Transverse colon (tissue), 4 donors: ENCODE data around the gene CRYGS. TPM values are rescaled to one million over a fixed set of nuclear protein-coding genes. Genes with fewer than 3 reads are reported as not detected.

ENCODE experiments used
- DNase-seq: peaks from one replicate; pipeline ENCODE4 v3.0.0-alpha.2; 2019
- H3K27ac ChIP-seq, 4 donors: fragments of 200-600 bp; sonication (generic); 2 replicates each; pipeline ENCODE4 v1.5.1; 2016 to 2018; ENCODE audit warnings: inconsistent platforms in 4 of 4
- H3K27me3 ChIP-seq: fragments of 200-600 bp; sonication (generic); 2 replicates; pipeline ENCODE4 v1.5.1; 2017; ENCODE audit warnings: inconsistent platforms
- H3K36me3 ChIP-seq, 4 donors: fragments of 200-600 bp; sonication (generic); 2 replicates each; pipeline ENCODE4 v1.5.1; 2017 to 2019; ENCODE audit warnings: inconsistent platforms in 4 of 4
- H3K4me1 ChIP-seq, 4 donors: fragments of 200-600 bp; sonication (generic); 2 replicates each; pipeline ENCODE4 v1.5.1; 2017 to 2020; ENCODE audit warnings: inconsistent platforms in 4 of 4
- H3K4me3 ChIP-seq, 4 donors: fragments of 200-600 bp; sonication (generic); 1 replicate in 1 of 4; 2 replicates in 3 of 4; pipeline versions ENCODE4 v1.5.1 to v1.6.1; 2017 to 2019; ENCODE audit warnings: inconsistent platforms in 4 of 4
- H3K9me3 ChIP-seq, 2 donors: fragments of 200-600 bp; sonication (generic); 2 replicates each; pipeline ENCODE4 v1.5.1; 2017 to 2019; ENCODE audit warnings: inconsistent platforms in 2 of 2
- CTCF ChIP-seq, 5 experiments: fragments of 200-600 bp in 3 of 5; fragments of 450-650 bp in 2 of 5; sonication (generic) in 3 of 5; IDR thresholded peaks; 1 replicate in 2 of 5; 2 replicates in 3 of 5; pipeline ENCODE4 v1.5.1; 2016 to 2017; ENCODE audit warnings: antibody characterized with exemption in 5 of 5, inconsistent platforms in 3 of 5, mild to moderate bottlenecking in 2 of 5, moderate library complexity in 1 of 5
- EP300 ChIP-seq: sonication (generic); formaldehyde crosslinking; IDR thresholded peaks from one replicate; pipeline ENCODE4 v1.6.1; 2017; ENCODE audit warnings: antibody characterized with exemption, low read depth
- POLR2A ChIP-seq: fragments of 450-650 bp; IDR thresholded peaks from one replicate; pipeline ENCODE4 v1.6.1; 2016; ENCODE audit warnings: antibody characterized with exemption, mild to moderate bottlenecking, moderate library complexity
- POLR2AphosphoS5 ChIP-seq, 3 donors: sonication (generic); formaldehyde crosslinking; IDR thresholded peaks; one replicate each; pipeline ENCODE4 v1.6.1; 2016; ENCODE audit warnings: antibody characterized with exemption in 3 of 3
- WGBS, 2 donors: methylation state at CpG; one replicate each; pipeline ENCODE4 v1.1.5; 2018; ENCODE audit warnings: low coverage in 1 of 2; 5-methylcytosine and 5-hydroxymethylcytosine counted together
- in situ Hi-C, 4 donors: fragments of 200-750 bp; cut with MboI; loops; one replicate each; pipeline versions ENCODE4 v1.15.0 to v1.15.1; 2017; ENCODE audit warnings: low sequenced_read_pairs in 3 of 4, low pct_ligation_motif_present in 1 of 4, low pct_unique_long_range_greater_than_20kb in 1 of 4
- intact Hi-C: fragments of 100-400 bp; cut with DNase I; formaldehyde crosslinking; loops from one replicate; pipeline ENCODE4 v1.15.1; 2023; ENCODE audit warnings: low total_unique reads
- total RNA-seq, 4 donors: library from RNA; depleted of rRNA; stranded (reverse); fragments of >200 nt; gene quantifications; one replicate each; pipeline ENCODE4 v1.1.0, GENCODE V29; 2016

CRYGS gene
- total RNA-seq: 10 to 100 TPM in 1 of 4 donors, 1 to 10 TPM in 2, not detected in 1; 2.2 to 60.7 (median 4.4) TPM

DNA sequence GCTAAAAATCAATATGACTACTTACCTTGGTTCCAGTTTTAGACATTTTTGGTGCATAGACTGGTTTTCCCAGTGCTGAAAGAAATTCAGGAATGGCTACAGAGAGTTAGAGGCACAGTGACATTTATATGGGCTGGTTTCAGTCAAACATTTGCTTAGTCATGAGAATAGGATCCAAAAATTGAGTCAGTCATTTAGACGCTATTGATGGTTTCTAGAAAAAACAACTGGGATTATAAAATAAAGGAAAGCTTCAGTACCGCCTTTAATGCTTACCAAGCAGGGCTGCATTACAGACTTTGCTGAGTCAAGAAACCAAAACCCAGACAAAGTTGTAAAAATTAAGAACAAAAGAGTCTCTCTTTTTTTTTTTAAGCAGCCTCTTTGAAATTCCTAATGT, at the start of gene CRYGS:
TSS of gene CRYGS (minus strand) at position 100 of the 400 bp plus-strand sequence. CDS start at position 46, 54 bp downstream.
- no peaks in the 10 kb centered on the region for H3K27me3 ChIP-seq
- in situ Hi-C loops (loop anchor here in 2 of 4 donors (10.0 to 25.0 kb wide), 2 partner anchors 289 to 557 kb away; no protein-coding TSS in a partner anchor), intact Hi-C loops (loop anchor here (10.0 kb wide), 1 partner anchor 569 kb away; no protein-coding TSS in a partner anchor)
- H3K27ac ChIP-seq: no peak within 1 kb of the TSS
- no peak within 1 kb of the TSS for H3K4me3 ChIP-seq
- TF ChIP-seq POLR2A (no peak), POLR2AphosphoS5 (IDR thresholded peaks at IDR 0.05) (no peak), CTCF (IDR thresholded peaks at IDR 0.05) (no peak), EP300 (no peak)
- no peak for DNase-seq
- no peaks in the 10 kb centered on the region for H3K9me3 ChIP-seq
- H3K36me3 ChIP-seq: peaks cover 0 to 16% (median 5%) of the 10 kb centered on the region in 4 donors
- H3K4me1 ChIP-seq: peaks cover 0 to 5% (median 2%) of the 10 kb centered on the region in 4 donors
- WGBS, 2 donors: 82 to 89% methylated on average over 2 of the region's 2 CpGs

GRCh38 chr3:186593862-186594261, 49.7 kb upstream of the CRYGS start:
- H3K27me3 ChIP-seq: no peaks in the 10 kb centered on the region
- no peaks in the 10 kb centered on the region for H3K9me3 ChIP-seq
- intact Hi-C loops (no loop called here), in situ Hi-C loops (no loop called here)
- no peak overlapping the region for H3K4me3 ChIP-seq
- no peak overlapping the region for H3K27ac ChIP-seq
- no peak for DNase-seq
- TF ChIP-seq CTCF (IDR thresholded peaks at IDR 0.05) (no peak), POLR2A (no peak), POLR2AphosphoS5 (IDR thresholded peaks at IDR 0.05) (no peak), EP300 (no peak)
- WGBS, 2 donors: 72 to 82% methylated on average over 3 of the region's 3 CpGs
- no peaks in the 10 kb centered on the region for H3K36me3 ChIP-seq
- no peaks in the 10 kb centered on the region for H3K4me1 ChIP-seq

GRCh38 chr3:186592682-186593081, 48.5 kb upstream of the CRYGS start:
- Histone ChIP-seq H3K9me3 (no peaks in the 10 kb centered on the region), H3K4me3 (no peak overlapping the region), H3K27ac (no peak overlapping the region), H3K27me3 (no peaks in the 10 kb centered on the region), H3K36me3 (no peaks in the 10 kb centered on the region), H3K4me1 (no peaks in the 10 kb centered on the region)
- in situ Hi-C loops (no loop called here), intact Hi-C loops (no loop called here)
- TF ChIP-seq POLR2A (no peak), CTCF (IDR thresholded peaks at IDR 0.05) (no peak), POLR2AphosphoS5 (IDR thresholded peaks at IDR 0.05) (no peak), EP300 (no peak)
- WGBS, 2 donors: 92 to 93% methylated on average over 4 of the region's 4 CpGs
- DNase-seq: no peak

- H3K27me3 ChIP-seq: no peaks in the 10 kb centered on the region
- TF ChIP-seq EP300 (no peak), POLR2A (no peak), CTCF (IDR thresholded peaks at IDR 0.05) (no peak)
- no peak overlapping the region for H3K4me3 ChIP-seq
- in situ Hi-C loops: no loop called here
- H3K4me1 ChIP-seq: no peaks in the 10 kb centered on the region
- no peaks in the 10 kb centered on the region for H3K9me3 ChIP-seq
- intact Hi-C loops: no loop called here
- WGBS, 2 donors: 67 to 70% methylated on average over 5 to 7 of the region's 7 CpGs
- H3K36me3 ChIP-seq: peaks cover 0 to 5% (median 1%) of the 10 kb centered on the region in 4 donors
- DNase-seq: no peak
- no peak overlapping the region for H3K27ac ChIP-seq
Observed at GRCh38 chr3:186590580-186591295, 46.6 kb upstream of the CRYGS start.
